Adipocyte (in vitro differentiated cells): ENCODE results near the gene TNS3.

Source experiments
- DNase-seq: peaks from one replicate; pipeline ENCODE4 v3.0.0-alpha.2; 2015; ENCODE audit warnings: low read depth
- H3K27me3 ChIP-seq: replicated peaks from 2 replicates; pipeline ENCODE4 v1.7.0; 2013; ENCODE audit warnings: mild to moderate bottlenecking, low read length, moderate library complexity; ENCODE audit not compliant: control insufficient read depth, insufficient read depth
- H3K36me3 ChIP-seq: 2 replicates; pipeline ENCODE4 v1.7.0; 2013; ENCODE audit warnings: low read length, mild to moderate bottlenecking, moderate library complexity; ENCODE audit not compliant: control insufficient read depth, insufficient read depth, severe bottlenecking
- H3K4me1 ChIP-seq: 2 replicates; pipeline ENCODE4 v1.7.0; 2013; ENCODE audit warnings: mild to moderate bottlenecking, low read length, moderate library complexity; ENCODE audit not compliant: control insufficient read depth, insufficient read depth
- H3K4me3 ChIP-seq: 2 replicates; pipeline ENCODE4 v1.7.0; 2013; ENCODE audit warnings: mild to moderate bottlenecking, low read length, moderate library complexity
- H3K9ac ChIP-seq: 2 replicates; pipeline ENCODE4 v1.7.0; 2013; ENCODE audit warnings: mild to moderate bottlenecking, low read length, moderate library complexity
- H3K9me3 ChIP-seq: 2 replicates; pipeline ENCODE4 v1.7.0; 2013; ENCODE audit warnings: mild to moderate bottlenecking, low read length, moderate library complexity; ENCODE audit not compliant: control insufficient read depth

The TNS3 gene

DNA sequence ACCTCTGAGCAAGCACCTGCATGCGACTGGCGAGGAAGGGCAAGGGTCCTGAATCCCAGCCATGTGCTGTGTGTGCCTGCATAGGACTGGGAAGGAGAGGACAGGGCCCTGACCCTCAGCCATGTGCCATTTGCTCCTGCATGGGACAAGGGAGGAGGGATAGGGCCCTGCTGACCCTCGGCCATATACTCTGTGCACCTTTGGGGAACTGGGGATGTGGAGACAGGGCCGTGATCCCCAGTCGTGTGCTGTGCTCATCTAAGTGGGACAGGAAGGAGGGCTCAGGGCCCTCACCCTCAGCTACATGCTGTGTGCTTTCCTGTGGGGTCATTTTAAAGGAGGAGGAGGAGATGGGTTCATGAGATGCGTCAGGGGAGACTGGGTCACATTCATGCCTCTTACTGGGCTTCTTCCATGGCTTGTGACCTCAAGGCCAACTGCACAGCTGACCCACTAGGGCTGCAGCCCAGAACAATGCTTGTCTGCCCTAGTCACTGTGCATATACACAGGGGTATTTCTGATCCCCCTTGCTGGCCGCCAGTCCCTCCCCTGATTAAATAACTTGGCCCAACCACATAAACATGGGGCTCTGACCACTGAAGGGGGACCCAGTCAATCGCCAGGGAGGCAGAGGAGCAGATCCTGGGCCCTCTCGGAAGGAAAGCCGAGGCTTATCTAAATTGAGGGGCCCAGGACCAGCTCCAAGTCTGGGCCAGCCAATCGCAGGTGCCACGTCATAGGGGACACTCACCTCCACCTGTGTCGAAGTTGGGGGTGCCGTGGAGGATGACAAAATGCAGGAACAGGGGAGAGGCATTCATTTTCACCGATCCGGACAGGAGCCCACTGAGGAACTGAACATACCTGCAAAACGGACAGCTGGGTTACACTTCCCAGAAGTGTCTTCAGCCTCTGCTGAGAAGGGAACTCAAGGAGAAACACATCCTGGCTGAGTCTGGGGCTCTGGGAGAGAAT, 167.3 kb downstream of the TNS3 start:
- no peak overlapping the region for H3K4me3 ChIP-seq
- H3K9ac ChIP-seq = no peak overlapping the region
- H3K36me3 ChIP-seq = peaks cover 78% of the 10 kb centered on the region
- no peak for DNase-seq
- H3K27me3 ChIP-seq = no peaks in the 10 kb centered on the region
- H3K4me1 ChIP-seq = no peaks in the 10 kb centered on the region
- H3K9me3 ChIP-seq = no peaks in the 10 kb centered on the region

GRCh38 chr7:47413526-47414341, 168.2 kb downstream of the TNS3 start:
- Histone ChIP-seq H3K36me3 (peaks cover 73% of the 10 kb centered on the region), H3K9me3 (no peaks in the 10 kb centered on the region), H3K4me3 (no peak overlapping the region), H3K4me1 (no peaks in the 10 kb centered on the region), H3K27me3 (no peaks in the 10 kb centered on the region), H3K9ac (no peak overlapping the region)
- DNase-seq = no peak

GRCh38 chr7:47411901-47412300, 170.0 kb downstream of the TNS3 start:
- Histone ChIP-seq H3K9ac (no peak overlapping the region), H3K9me3 (no peaks in the 10 kb centered on the region), H3K27me3 (no peaks in the 10 kb centered on the region), H3K36me3 (peaks cover 71% of the 10 kb centered on the region), H3K4me1 (no peaks in the 10 kb centered on the region), H3K4me3 (no peak overlapping the region)
- DNase-seq = no peak

GRCh38 chr7:47411281-47411869, 170.5 kb downstream of the TNS3 start:
- Histone ChIP-seq H3K27me3 (no peaks in the 10 kb centered on the region), H3K4me1 (peaks cover 2% of the 10 kb centered on the region), H3K9me3 (no peaks in the 10 kb centered on the region), H3K9ac (no peak overlapping the region), H3K36me3 (peaks cover 66% of the 10 kb centered on the region), H3K4me3 (no peak overlapping the region)
- DNase-seq = no peak

GRCh38 chr7:47408675-47409074, 173.2 kb downstream of the TNS3 start:
- H3K4me3 ChIP-seq = no peak overlapping the region
- DNase-seq = no peak
- no peaks in the 10 kb centered on the region for H3K9me3 ChIP-seq
- peaks cover 53% of the 10 kb centered on the region for H3K36me3 ChIP-seq
- H3K27me3 ChIP-seq = no peaks in the 10 kb centered on the region
- peaks cover 4% of the 10 kb centered on the region for H3K4me1 ChIP-seq
- no peak overlapping the region for H3K9ac ChIP-seq

- peaks cover 4% of the 10 kb centered on the region for H3K27me3 ChIP-seq
- H3K4me1 ChIP-seq = peaks cover 4% of the 10 kb centered on the region
- no peak overlapping the region for H3K4me3 ChIP-seq
- H3K9me3 ChIP-seq = no peaks in the 10 kb centered on the region
- H3K36me3 ChIP-seq = peaks cover 49% of the 10 kb centered on the region
- DNase-seq = no peak
- no peak overlapping the region for H3K9ac ChIP-seq
Measured at GRCh38 chr7:47407821-47408674, 173.9 kb downstream of the TNS3 start.

GRCh38 chr7:47407136-47407535, 174.8 kb downstream of the TNS3 start:
- Histone ChIP-seq H3K36me3 (peaks cover 48% of the 10 kb centered on the region), H3K9ac (no peak overlapping the region), H3K4me1 (peaks cover 4% of the 10 kb centered on the region), H3K27me3 (peaks cover 4% of the 10 kb centered on the region), H3K4me3 (no peak overlapping the region), H3K9me3 (no peaks in the 10 kb centered on the region)
- no peak for DNase-seq

- H3K4me3 ChIP-seq = no peak overlapping the region
- H3K36me3 ChIP-seq = peaks cover 48% of the 10 kb centered on the region
- peaks cover 4% of the 10 kb centered on the region for H3K27me3 ChIP-seq
- DNase-seq = no peak
- H3K9me3 ChIP-seq = no peaks in the 10 kb centered on the region
- H3K4me1 ChIP-seq = peaks cover 4% of the 10 kb centered on the region
- H3K9ac ChIP-seq = no peak overlapping the region
Measured at GRCh38 chr7:47406801-47407129, 175.1 kb downstream of the TNS3 start.

- no peak overlapping the region for H3K4me3 ChIP-seq
- peaks cover 4% of the 10 kb centered on the region for H3K4me1 ChIP-seq
- no peaks in the 10 kb centered on the region for H3K9me3 ChIP-seq
- peak; percentile 11 for DNase-seq
- peaks cover 4% of the 10 kb centered on the region for H3K27me3 ChIP-seq
- H3K36me3 ChIP-seq = peaks cover 48% of the 10 kb centered on the region
- H3K9ac ChIP-seq = no peak overlapping the region
Measured at GRCh38 chr7:47405921-47406800, 175.8 kb downstream of the TNS3 start.

DNA sequence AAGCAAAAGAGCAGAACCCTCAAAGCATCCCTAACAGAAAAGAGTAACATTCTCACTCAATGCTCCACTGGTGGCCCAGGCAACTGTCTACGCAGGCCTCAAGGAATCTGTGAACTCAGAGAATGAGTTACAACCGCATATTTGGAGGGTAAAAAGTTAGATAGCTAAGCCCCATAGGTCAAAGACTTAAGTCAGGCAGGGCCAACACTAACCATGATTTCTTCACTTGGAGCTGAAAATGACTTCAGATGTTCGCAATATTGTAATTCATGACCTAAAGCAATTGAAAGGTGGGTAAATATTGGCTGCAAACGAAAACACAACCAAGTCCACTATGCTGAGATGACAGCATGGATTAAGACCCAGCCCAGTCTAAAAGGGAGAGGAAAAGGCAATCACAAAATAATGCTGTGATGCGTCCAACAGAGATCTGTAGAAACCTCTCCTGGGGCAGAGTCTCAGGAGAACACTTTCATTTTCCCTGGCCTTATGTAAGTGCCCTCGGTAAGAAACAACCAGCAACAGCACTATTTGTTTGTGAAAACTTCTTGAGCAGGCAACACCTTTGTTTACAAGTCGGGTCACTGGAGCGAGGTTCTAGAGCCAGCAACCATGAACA, 176.5 kb downstream of the TNS3 start:
- DNase-seq = no peak

More for the DNA sequence above, 176.5 kb downstream of the TNS3 start:
- peaks cover 4% of the 10 kb centered on the region for H3K27me3 ChIP-seq
- H3K36me3 ChIP-seq = peaks cover 47% of the 10 kb centered on the region
- no peak overlapping the region for H3K4me3 ChIP-seq
- H3K9me3 ChIP-seq = no peaks in the 10 kb centered on the region
- no peak overlapping the region for H3K9ac ChIP-seq
- peaks cover 4% of the 10 kb centered on the region for H3K4me1 ChIP-seq
